ENCODE results near the gene PIGN.

Gene PIGN

DNA sequence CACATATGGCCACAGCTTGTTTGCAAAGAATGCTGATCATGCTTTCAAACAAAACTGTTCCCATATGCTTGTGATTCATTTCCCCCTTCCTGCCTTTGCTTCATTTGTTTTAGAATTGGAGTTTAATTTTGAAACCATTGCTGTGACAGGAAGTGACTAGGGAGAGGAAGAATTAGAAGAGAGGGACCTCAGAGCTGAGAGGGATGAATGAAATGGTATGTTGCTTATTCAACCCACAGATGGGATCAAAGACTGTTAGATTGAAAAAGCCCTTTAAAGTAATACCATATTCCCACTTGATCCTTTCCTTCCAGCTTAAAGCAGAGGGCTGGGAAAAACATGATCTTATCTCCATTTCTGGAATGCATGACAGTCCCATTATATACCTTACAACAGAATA is 187.9 kb downstream of the PIGN start:
- DNase-seq (ENCODE audit: low spot score), result no peak

DNA sequence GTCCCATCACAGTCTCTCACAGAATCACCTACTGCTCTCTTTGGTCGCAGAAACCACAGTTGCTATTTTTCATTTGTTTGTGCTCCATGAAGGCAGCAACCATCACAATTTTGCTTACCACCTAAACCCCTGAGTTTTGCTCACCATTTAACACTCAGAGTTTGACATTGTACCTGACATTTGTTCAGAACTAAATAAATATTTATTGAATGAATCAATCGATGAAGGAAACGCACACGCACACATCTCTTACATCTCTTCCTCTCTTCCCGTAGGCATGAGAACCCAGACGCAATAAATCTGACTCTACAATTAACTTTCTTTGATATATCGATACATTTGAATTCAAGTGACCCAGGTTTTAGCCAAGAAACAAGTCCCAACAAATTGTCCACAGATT is 188.5 kb downstream of the PIGN start:
- no peak for DNase-seq (ENCODE audit: low spot score)

DNA sequence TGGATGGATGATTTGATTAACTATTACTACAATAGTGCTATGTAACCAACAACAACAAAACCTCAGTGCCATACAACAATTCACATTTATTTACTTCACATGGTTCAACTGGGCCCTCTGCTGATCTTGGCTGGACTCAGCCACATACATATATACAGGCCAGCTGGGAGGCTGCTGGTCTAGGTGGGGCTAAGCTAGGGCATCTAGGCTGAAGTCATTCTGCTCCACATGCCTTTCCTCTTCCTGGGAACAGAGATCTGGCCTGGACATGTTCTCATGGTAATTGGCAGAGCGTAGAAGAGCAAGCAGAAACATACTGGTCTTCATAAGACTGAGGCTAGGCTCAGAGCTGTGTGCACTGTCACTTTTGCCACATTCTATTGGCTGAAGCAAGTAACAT is 191.2 kb downstream of the PIGN start:
- DNase-seq (ENCODE audit: low spot score), result no peak

DNA sequence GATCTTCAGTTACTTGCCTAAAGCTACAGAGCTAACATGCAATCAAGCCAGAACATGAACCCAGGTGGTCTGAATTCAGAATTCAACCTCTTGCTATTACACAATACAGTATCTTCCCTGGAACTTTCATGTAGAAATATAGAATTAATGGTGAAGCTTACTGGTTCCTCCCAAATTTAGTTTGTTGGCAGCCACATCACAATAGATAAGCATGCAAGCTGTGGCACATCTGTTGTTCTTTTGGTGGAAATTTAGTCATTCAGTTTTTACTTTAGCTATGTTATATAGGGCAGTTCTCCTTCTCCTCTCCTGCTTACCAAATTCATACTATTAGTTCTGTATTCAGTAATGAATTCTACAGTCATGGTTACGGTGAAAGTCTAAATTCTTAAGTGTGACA is 193.0 kb downstream of the PIGN start:
- DNase-seq (ENCODE audit: low spot score), result no peak

DNA sequence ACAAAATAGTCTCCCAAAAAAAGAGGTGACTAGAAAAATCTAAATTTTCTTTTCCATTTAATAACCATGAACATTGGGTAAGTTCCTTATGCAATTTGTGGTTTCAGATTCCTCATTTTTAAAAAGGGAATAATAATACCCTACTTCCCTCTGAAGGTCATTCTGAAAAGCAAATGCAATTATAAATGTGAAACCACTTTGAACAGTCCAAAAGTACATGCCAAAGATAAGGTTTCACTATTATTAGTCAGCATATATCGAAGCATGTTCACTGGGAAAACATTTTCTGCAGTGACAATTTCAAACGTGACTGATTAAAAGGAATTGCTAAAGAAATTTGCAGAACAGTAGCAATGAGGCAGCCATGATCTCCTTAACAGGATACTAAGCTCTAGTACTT is 193.9 kb downstream of the PIGN start:
- no peak for DNase-seq (ENCODE audit: low spot score)

DNA sequence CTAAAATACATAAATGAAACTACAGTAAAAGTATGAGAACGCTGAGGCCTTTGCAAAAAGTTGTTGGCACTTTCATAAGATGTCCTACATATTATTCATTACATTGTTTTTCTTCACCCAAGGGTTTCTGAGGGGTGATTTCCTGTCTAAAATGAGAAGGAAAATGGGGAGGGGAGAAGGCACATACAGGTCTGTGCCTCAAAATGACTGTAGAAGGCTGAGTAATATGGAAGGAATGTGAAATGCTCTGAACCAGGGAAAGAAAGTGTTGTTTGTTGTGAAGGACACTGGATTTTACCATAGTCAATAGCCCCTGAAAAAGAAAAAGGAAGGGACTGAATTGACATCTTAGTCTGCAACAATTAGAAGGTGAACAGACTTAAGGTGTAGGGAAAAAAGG is 194.6 kb downstream of the PIGN start:
- DNase-seq (ENCODE audit: low spot score), result no peak

DNA sequence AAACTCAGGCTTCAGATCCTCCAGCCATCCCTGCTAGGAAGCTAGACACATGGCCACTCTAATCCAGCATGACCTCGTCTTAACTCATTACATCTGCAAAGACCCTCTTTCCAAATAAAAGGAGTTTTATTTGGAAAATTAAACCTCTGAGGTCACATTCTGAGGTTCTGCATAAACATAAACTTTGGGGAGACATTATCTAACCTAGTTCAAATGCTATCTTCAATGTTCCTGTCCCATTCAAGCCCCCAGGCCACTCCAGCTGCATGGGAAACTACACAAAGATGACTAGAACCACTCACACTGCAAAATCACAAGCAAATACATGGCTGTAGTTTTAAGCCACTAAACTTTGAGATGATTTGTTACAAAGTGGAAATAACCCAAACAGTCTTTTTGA is 195.0 kb downstream of the PIGN start:
- no peak for DNase-seq (ENCODE audit: low spot score)

DNA sequence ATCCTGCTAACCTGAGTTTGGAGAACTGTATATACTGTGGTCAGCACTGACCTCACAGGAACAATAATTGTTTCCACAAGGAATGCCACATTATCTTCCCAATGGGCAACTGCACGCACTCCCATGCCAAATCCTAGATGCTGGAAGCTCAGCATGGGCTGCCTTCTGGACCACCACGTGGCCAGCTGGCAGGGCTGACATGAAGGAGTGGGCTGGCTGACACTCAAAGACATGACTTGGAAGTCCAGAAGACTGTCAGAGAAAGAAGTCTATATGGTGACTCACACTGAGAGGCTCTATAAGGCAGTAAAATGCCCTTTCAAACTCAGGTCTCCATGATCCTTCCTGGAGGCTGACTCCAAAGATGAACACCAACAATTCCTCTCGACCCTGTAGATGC is 195.7 kb downstream of the PIGN start:
- no peak for DNase-seq (ENCODE audit: low spot score)

All from putamen (tissue), 1 donor.